GM04503 (cell line): ENCODE data around the gene PHF12.
"Not testable (repeated sequence)": the region's sequence is repeated elsewhere in the genome, so short reads cannot be mapped to it uniquely, and the experiment has no call there.

Source experiments
- DNase-seq: peaks from one replicate; pipeline ENCODE4 v3.0.0-alpha.2; 2012; ENCODE audit warnings: low read depth

PHF12 gene

DNA sequence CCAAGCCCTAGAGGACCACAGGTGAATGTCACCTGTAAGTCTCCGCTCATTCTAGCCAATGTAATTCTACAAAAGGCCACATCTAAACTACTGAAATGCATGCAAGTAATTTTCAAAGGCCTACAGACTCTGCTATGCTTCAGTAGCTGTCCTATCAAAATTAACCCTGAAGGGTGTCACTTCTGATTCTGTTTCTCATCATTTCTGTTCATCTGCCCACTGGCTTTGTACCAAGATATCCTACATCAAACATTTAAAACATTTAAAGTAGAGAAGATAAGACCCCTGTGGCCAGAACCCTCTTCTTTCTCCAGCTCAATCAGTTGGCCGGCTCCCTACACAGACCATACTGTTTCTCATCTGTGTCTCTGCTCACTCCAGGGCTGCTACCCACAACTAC lies 21.5 kb downstream of the PHF12 start:
- no peak for DNase-seq

DNA sequence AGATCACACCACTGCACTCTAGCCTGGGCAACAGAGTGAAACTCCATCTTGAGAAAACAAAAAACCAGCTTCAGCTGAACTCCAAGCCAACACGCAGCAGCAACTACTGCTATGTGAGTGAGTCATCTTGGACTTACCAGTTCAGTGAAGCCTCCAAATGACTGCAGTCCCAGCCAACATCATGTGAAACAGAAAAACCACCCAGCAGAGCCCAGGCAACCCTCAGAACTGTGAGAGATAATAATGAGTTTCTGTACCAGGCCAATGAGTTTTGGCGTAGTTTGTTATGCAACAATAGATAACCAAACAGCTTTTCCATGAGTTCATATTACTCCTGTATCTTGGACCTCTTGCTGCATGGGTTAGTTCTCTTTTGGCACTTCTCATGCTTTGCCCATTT lies 23.3 kb downstream of the PHF12 start:
- DNase-seq: no peak

- no peak for DNase-seq
Measured at GRCh38 chr17:28926786-28927185, 24.5 kb downstream of the PHF12 start.

DNA sequence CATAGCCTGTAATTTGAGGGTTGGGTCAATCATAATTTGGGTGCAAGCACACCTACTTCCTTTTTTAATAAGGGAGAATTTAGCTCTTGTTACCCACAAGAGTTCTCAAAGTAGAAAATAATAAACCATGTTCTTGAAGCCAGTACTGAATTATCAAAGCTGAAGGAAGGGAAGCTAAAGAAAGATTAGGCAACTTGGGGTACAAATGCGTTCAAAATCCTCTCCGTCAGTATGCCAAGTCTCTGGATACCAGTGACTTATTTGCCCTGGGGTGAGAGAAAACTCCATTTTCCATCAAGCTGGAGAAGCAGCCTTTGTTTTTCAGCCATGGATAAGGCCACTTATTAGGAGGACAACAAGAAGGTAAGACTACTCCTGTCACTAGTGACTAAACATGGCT lies 25.0 kb downstream of the PHF12 start:
- no peak for DNase-seq

DNA sequence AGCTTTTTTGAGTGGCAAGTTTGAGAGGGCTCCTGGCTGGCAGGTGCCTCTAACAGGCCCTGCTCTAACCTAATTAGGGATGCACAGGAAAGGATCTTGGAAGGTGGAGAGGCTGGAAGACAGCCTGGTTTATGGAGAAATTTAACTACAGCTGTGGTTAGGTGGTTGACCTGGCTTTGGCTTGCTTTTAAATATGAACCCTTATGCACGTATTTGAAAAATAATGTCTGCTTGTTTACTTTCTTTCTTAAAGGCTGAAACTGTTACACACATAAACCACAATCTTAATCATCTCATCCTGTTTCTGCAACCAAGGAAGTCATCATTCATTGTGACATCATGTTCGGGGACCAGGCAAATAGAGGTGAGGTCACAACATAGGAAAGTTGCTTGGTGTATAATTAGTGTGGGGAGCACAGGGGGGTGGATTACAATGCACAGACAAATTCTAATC lies 25.4 kb downstream of the PHF12 start:
- DNase-seq: peak; percentile 72

GRCh38 chr17:28920201-28920600 lies 31.1 kb downstream of the PHF12 start:
- no peak for DNase-seq

DNA sequence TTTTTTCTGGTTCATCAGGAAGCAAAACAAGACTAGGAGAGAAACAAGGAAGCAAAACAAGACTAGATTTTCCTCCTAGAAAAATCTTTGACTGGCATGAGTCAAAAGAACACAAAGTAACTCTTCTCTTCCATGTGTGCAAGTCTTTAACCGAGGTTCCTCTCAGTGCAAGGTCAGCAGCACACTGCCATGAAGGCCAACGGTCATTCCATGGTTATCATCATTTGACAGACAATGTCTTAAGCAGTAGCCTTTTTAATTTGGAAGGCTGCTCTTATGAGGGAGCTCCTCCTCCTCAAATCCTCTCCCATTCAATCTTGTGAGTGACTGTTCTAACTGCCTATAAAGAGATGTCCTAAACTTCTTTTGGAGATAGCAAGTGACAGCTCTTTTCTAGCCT lies 33.0 kb downstream of the PHF12 start:
- no peak for DNase-seq

- DNase-seq: no peak
Measured at GRCh38 chr17:28917465-28917864, 33.9 kb downstream of the PHF12 start.

DNA sequence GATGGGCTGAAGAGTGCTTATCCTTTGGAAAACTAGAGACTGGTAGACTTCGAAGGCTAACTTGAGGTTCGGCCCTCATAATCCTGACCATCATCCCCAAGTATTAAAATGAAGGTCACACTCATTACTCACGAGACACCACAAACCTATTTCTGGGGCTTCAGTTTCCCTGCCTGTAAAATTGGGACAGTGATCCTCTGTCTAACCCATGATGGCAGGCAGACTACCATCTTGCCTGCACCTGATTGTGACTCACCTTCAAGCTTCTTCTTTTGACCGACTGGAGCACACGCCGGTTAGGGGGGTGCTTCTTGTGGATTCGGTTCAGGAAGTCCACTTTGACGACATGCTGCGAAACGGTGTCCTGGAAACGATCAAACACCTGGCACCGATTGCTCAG lies 34.3 kb downstream of the PHF12 start:
- DNase-seq: no peak

- no peak for DNase-seq
Measured at GRCh38 chr17:28916302-28916934, 34.9 kb downstream of the PHF12 start.

DNA sequence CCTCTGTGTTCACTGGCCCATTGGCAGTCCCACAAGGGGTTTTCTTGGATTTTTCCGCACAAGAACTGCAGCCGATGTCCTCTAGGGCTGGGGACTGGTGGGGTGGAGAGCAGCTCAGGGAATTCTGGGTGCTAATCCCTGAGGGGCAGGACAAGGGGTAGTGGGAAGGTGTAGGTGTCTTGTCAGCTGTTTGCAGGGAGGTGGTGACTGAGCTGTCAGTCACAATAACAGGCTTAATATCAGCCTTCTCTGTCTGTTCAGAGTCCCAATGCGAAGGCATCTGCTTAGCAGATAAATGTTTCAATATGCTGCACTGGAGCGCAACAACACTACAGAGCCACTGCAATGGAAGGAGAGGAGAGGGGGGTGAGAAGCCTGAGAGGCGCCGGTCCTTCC lies 38.4 kb downstream of the PHF12 start:
- DNase-seq: no peak

DNA sequence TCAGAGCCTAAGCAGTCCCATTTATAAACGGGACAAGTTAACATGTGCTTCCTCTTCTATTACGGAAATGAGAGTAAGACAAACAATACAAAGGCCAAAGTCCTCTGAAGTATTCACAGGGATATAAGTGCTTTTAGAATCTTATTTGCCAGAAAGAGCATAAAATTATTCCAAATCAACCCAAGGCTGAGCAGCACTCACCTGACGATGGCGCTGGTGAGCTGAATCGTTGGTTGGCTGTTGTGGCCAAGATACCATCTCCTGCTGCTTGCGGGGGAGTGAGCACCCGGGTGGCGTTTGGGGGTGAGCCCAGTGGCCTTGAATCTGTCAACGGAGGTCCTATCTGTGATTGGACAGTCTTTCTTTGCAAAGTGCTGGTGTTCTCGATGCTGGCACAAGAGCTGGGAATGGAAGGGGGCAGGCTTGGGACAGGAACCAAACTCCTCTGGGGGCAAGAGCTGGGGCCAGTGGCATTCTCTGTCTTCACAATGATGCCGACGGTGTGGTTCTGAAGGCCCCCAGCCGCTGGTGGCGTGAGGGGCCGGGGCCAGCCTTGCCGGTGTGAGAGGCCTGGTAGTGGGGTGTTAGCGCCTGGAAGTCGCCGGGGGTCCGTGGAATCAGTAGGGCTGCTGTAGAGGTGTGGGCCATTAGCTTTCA lies 38.9 kb downstream of the PHF12 start:
- DNase-seq: no peak

GRCh38 chr17:28911411-28912045 lies 39.8 kb downstream of the PHF12 start:
- no peak for DNase-seq

- DNase-seq: no peak
Measured at GRCh38 chr17:28910534-28910933, 40.8 kb downstream of the PHF12 start.

GRCh38 chr17:28908640-28909167 lies 42.6 kb downstream of the PHF12 start:
- DNase-seq: peak; percentile 49

DNA sequence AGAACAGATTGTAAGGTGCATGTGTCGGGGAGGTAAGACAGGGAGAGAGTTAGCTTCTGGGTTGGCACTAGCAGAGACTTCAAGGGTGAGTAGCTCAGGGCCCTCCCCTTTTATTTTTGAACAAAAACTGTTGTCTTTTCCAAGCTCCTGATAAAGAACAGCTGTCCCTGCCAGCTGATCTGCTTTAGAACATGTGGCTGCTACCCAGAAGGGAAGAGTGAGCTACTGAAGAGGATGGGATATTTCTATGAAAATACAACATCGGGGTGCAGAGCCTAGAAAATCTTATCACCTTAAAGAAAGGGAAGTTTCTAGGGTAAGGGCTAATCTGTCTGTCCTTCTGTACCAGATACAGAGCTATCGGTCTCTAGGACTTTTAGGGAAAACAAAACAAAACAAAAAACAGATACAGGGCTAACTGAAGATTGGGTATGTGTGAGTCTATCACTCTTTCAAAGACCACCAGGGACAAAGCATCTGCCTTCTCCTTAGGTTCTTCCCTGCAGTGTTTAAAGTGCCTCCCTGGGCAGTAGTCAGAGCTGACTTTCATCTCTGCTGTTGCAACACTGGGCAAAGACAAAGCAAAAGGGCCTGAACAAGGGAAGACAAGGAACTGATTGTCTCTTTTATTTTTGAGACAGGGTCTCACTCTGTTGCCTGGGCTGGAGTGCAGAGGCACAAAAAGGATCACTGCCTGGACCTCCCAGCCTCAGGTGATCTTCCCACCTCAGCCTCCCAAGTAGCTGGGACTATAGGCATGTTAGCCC lies 43.4 kb downstream of the PHF12 start:
- no peak for DNase-seq

DNA sequence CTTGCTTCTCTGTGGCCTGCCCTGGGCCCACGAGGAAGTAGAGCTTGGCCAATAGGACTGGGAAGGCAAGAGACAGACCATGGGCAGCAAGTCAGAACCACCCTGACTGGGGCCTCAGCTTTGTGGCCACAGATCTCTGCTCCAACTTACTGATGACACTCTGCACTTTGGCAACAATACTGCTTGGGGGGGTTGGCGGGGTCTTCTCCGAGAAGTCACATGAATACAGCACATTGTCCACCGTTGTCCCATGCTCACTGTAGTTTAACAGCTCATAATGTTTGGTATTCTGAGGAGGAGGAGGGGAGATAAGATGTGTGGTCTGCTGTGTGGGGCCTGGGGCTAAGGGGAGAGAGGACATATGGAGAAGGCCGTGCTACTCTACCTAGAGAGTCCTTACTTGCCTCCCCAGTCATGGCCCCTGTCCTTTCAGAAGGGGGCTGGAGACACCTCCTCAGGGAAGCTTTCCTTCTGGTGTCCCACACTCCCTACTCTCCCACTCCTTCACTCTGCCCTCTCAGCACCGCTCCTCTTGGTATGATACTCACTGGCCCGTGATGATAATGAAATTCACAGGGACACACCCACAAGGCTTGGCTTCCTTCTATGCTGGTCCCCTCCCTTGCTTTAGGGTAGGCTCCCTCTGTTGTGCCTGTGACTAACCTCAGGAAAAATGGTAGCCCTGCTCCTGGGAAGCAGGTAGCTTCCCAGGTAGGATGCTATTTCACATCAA lies 44.4 kb downstream of the PHF12 start:
- no peak for DNase-seq

- no peak for DNase-seq
Measured at GRCh38 chr17:28906276-28906675, 45.0 kb downstream of the PHF12 start.

DNA sequence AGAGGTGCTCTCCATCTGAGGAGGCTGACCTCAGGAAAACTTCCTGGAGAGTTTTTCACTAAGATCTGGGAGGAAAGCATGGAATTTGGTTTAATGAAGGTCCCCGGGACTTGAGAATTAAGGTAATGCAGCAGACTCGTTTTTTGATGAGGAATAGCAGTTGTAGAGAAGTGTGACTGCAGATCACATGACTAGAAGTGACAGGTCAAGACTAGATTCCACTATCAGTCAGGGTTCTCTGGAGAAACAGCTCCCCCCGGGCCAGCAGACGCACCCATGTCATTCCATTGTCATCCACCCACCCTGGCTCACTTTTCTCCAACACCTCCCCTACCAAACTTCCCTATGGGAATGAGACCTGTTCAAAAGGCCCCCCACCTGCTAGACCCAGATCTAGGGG lies 46.5 kb downstream of the PHF12 start:
- DNase-seq: no peak

- DNase-seq: not testable (repeated sequence)
Measured at GRCh38 chr17:28903546-28903841, 47.8 kb downstream of the PHF12 start.

GRCh38 chr17:28902819-28903545 lies 48.3 kb downstream of the PHF12 start, which contains the start of gene DHRS13:
DHRS13 (minus strand) TSS chr17:28903079; CDS start chr17:28902944, 135 bp downstream.
- DNase-seq: no peak
